H1 (cell line): ENCODE data around the gene PNRC1. TPM values are rescaled to one million over a fixed set of nuclear protein-coding genes. Genes with fewer than 3 reads are reported as not detected.

Experiments used
- CTCF ChIA-PET: fragments of 300-600 bp; sonication (Branson Sonifier 250); formaldehyde crosslinking; loops from one replicate; lab custom pipeline; 2021; ENCODE audit not compliant: partially characterized antibody; lab: Charles Lee
- POLR2A ChIA-PET: fragments of 300-600 bp; sonication (Branson Sonifier 250); formaldehyde crosslinking; loops from one replicate; lab custom pipeline; 2021; ENCODE audit warnings: inconsistent platforms; ENCODE audit not compliant: partially characterized antibody; lab: Charles Lee
- DNase-seq, 2 experiments: peaks; one replicate each; pipeline versions ENCODE4 v3.0.0 to v3.0.0-alpha.2; 2010 to 2022; ENCODE audit warnings: low spot score in 2 of 2, low read depth in 1 of 2, mixed read lengths in 1 of 2
- FAIRE-seq: peaks from 2 replicates; lab custom pipeline; 2011; peaks lifted over from hg19 to GRCh38; lab: Jason Lieb, UNC
- H2AFZ ChIP-seq: 2 replicates; pipeline ENCODE4 v1.8.1; 2012; ENCODE audit warnings: low read length, inconsistent platforms
- H2AK5ac ChIP-seq: 2 replicates; pipeline ENCODE4 v1.6.1; 2013; ENCODE audit warnings: low read depth, low read length
- H2BK120ac ChIP-seq: replicated peaks from 2 replicates; pipeline ENCODE3; 2013; ENCODE audit warnings: low read depth, low read length, inconsistent platforms
- H2BK12ac ChIP-seq: 2 replicates; pipeline ENCODE4 v1.6.1; 2013; ENCODE audit warnings: low read depth, low read length
- H2BK15ac ChIP-seq: 2 replicates; pipeline ENCODE4 v1.6.1; 2013; ENCODE audit warnings: low read length
- H2BK20ac ChIP-seq: 2 replicates; pipeline ENCODE4 v1.6.1; 2013; ENCODE audit warnings: low read length
- H2BK5ac ChIP-seq: 2 replicates; pipeline ENCODE4 v1.6.1; 2013; ENCODE audit warnings: low read depth, low read length
- H3K14ac ChIP-seq: 2 replicates; pipeline ENCODE4 v1.6.1; 2013; ENCODE audit warnings: inconsistent platforms; ENCODE audit not compliant: insufficient read length
- H3K18ac ChIP-seq: 2 replicates; pipeline ENCODE4 v1.6.1; 2013; ENCODE audit warnings: low read length; ENCODE audit errors: extremely low read depth
- H3K23ac ChIP-seq: 2 replicates; pipeline ENCODE4 v1.6.1; 2013; ENCODE audit warnings: inconsistent platforms; ENCODE audit not compliant: insufficient read length
- H3K23me2 ChIP-seq: 2 replicates; pipeline ENCODE4 v1.6.1; 2013; ENCODE audit warnings: low read depth, low read length
- H3K27ac ChIP-seq: 2 replicates; pipeline ENCODE4 v1.6.1; 2011; ENCODE audit warnings: low read depth, low read length, inconsistent platforms
- H3K27me3 ChIP-seq, 4 experiments: replicated peaks in 1 of 4; 1 replicate in 1 of 4; 2 replicates in 3 of 4; pipeline versions ENCODE4 v1.6.1 to v1.8.1; 2011 to 2013; ENCODE audit warnings: low read length in 3 of 4, mild to moderate bottlenecking in 3 of 4, inconsistent platforms in 2 of 4, mixed read lengths in 2 of 4, moderate library complexity in 1 of 4; ENCODE audit not compliant: control insufficient read depth in 3 of 4, insufficient read depth in 3 of 4; ENCODE audit errors: extremely low read depth in 1 of 4
- H3K36me3 ChIP-seq, 4 experiments: 2 replicates each; pipeline versions ENCODE4 v1.6.1 to v1.8.1; 2011 to 2013; ENCODE audit warnings: mild to moderate bottlenecking in 4 of 4, low read length in 3 of 4, moderate library complexity in 2 of 4, control low read depth in 1 of 4, inconsistent platforms in 1 of 4; ENCODE audit not compliant: insufficient read depth in 4 of 4, control insufficient read depth in 2 of 4
- H3K4ac ChIP-seq: replicated peaks from 2 replicates; pipeline ENCODE3; 2013; ENCODE audit warnings: low read length, low read depth, mixed read lengths, inconsistent platforms; ENCODE audit not compliant: insufficient read length
- H3K4me1 ChIP-seq, 4 experiments: replicated peaks in 1 of 4; 1 replicate in 1 of 4; 2 replicates in 3 of 4; pipeline versions ENCODE4 v1.6.1 to v1.8.1; 2011 to 2013; ENCODE audit warnings: low read length in 3 of 4, inconsistent platforms in 2 of 4, mixed read lengths in 1 of 4; ENCODE audit not compliant: insufficient read depth in 4 of 4, control insufficient read depth in 3 of 4
- H3K4me2 ChIP-seq, 2 experiments: 2 replicates each; pipeline versions ENCODE4 v1.6.1 to v1.8.1; 2011 to 2013; ENCODE audit warnings: low read depth in 2 of 2, low read length in 2 of 2, control low read depth in 1 of 2, inconsistent platforms in 1 of 2, mild to moderate bottlenecking in 1 of 2; ENCODE audit not compliant: insufficient read depth in 1 of 2
- H3K4me3 ChIP-seq, 4 experiments: fragments of 200-600, 300-600 bp in 1 of 4; sonication (generic), shearing (Covaris generic), sonication (Bioruptor Twin) in 1 of 4; 2 replicates each; pipeline versions ENCODE4 v1.5.1 to v1.8.1; 2011 to 2016; ENCODE audit warnings: low read length in 4 of 4, low read depth in 3 of 4, control low read depth in 2 of 4, inconsistent platforms in 2 of 4, mild to moderate bottlenecking in 2 of 4, mixed read lengths in 1 of 4, moderate library complexity in 1 of 4; ENCODE audit not compliant: insufficient read depth in 2 of 4; ENCODE audit errors: extremely low read depth in 1 of 4
- H3K56ac ChIP-seq: replicated peaks from 2 replicates; pipeline ENCODE3; 2013; ENCODE audit warnings: low read depth, mild to moderate bottlenecking, mixed read lengths, low read length, inconsistent platforms; ENCODE audit not compliant: insufficient read length
- H3K79me1 ChIP-seq: 2 replicates; pipeline ENCODE4 v1.6.1; 2013; ENCODE audit warnings: low read depth, low read length, control low read depth
- H3K79me2 ChIP-seq, 2 experiments: 2 replicates each; pipeline versions ENCODE4 v1.6.1 to v1.8.1; 2012 to 2013; ENCODE audit warnings: low read length in 2 of 2, mild to moderate bottlenecking in 2 of 2, inconsistent platforms in 1 of 2; ENCODE audit not compliant: insufficient read depth in 2 of 2, control insufficient read depth in 1 of 2
- H3K9ac ChIP-seq, 4 experiments: replicated peaks in 1 of 4; 1 replicate in 1 of 4; 2 replicates in 3 of 4; pipeline versions ENCODE4 v1.6.1 to v1.8.1; 2011 to 2013; ENCODE audit warnings: low read depth in 3 of 4, low read length in 3 of 4, control low read depth in 2 of 4, mild to moderate bottlenecking in 2 of 4, moderate library complexity in 2 of 4, inconsistent platforms in 1 of 4; ENCODE audit errors: extremely low read depth in 1 of 4
- H3K9me3 ChIP-seq, 2 experiments: 2 replicates each; pipeline versions ENCODE4 v1.6.1 to v1.8.1; 2012 to 2013; ENCODE audit warnings: mild to moderate bottlenecking in 2 of 2, moderate library complexity in 2 of 2, control low read depth in 1 of 2, inconsistent platforms in 1 of 2, low read depth in 1 of 2, low read length in 1 of 2, mixed read lengths in 1 of 2; ENCODE audit not compliant: insufficient read depth in 2 of 2
- H4K20me1 ChIP-seq, 2 experiments: replicated peaks in 1 of 2; 2 replicates each; pipeline versions ENCODE3 to v1.8.1; 2011 to 2013; ENCODE audit warnings: inconsistent platforms in 2 of 2, low read length in 2 of 2, mild to moderate bottlenecking in 1 of 2; ENCODE audit not compliant: insufficient read depth in 2 of 2, control insufficient read depth in 1 of 2
- H4K5ac ChIP-seq: 2 replicates; pipeline ENCODE4 v1.6.1; 2013; ENCODE audit warnings: low read length, low read depth, mixed read lengths, inconsistent platforms; ENCODE audit not compliant: insufficient read length
- H4K8ac ChIP-seq: 2 replicates; pipeline ENCODE4 v1.8.0; 2013; ENCODE audit warnings: mild to moderate bottlenecking, moderate library complexity, low read length, inconsistent platforms; ENCODE audit not compliant: insufficient read depth; ENCODE audit errors: extremely low read depth
- H4K91ac ChIP-seq: replicated peaks from 2 replicates; pipeline ENCODE3; 2013; ENCODE audit warnings: low read length, mixed read lengths, inconsistent platforms; ENCODE audit not compliant: insufficient read length
- BACH1 ChIP-seq: IDR thresholded peaks from 2 replicates; pipeline ENCODE4 v1.6.1; 2012; ENCODE audit warnings: low read length, improper control_type of control experiment
- CBX8 ChIP-seq: fragments of 300-800, 300-1000 bp; sonication (generic); IDR thresholded peaks from 2 replicates; pipeline ENCODE4 v1.7.1; 2016; ENCODE audit warnings: low read depth, low read length, borderline replicate concordance
- JUN ChIP-seq: IDR thresholded peaks from 2 replicates; pipeline ENCODE4 v1.6.1; 2011; ENCODE audit warnings: low read depth, mild to moderate bottlenecking, improper control_type of control experiment, low read length
- MAFK ChIP-seq: IDR thresholded peaks from 2 replicates; pipeline ENCODE4 v1.6.1; 2012; ENCODE audit warnings: low read depth, mild to moderate bottlenecking, improper control_type of control experiment, low read length
- PHF8 ChIP-seq: fragments of 200-600 bp; sonication (generic); conservative IDR thresholded peaks from 2 replicates; pipeline ENCODE4 v1.7.1; 2012; ENCODE audit warnings: low read depth, mild to moderate bottlenecking, inconsistent platforms, low read length, moderate library complexity
- POLR2A ChIP-seq, 2 experiments: IDR thresholded peaks; 1 replicate in 1 of 2; 2 replicates in 1 of 2; pipeline ENCODE4 v1.6.1; 2011; ENCODE audit warnings: low read depth in 2 of 2, low read length in 2 of 2, mild to moderate bottlenecking in 2 of 2; ENCODE audit errors: control extremely low read depth in 1 of 2
- POLR2AphosphoS5 ChIP-seq: IDR thresholded peaks from 2 replicates; pipeline ENCODE4 v1.6.1; 2011; ENCODE audit warnings: low read depth, low read length
- RAD21 ChIP-seq, 2 experiments: IDR thresholded peaks in 1 of 2; conservative IDR thresholded peaks in 1 of 2; 2 replicates each; pipeline ENCODE4 v1.6.1; 2011; ENCODE audit warnings: low read depth in 2 of 2, low read length in 2 of 2, improper control_type of control experiment in 1 of 2, inconsistent platforms in 1 of 2, mild to moderate bottlenecking in 1 of 2, moderate library complexity in 1 of 2
- RXRA ChIP-seq: IDR thresholded peaks from 2 replicates; pipeline ENCODE4 v1.6.1; 2011; ENCODE audit warnings: low read depth, mild to moderate bottlenecking, low read length, moderate library complexity; ENCODE audit not compliant: insufficient read depth
- SIRT6 ChIP-seq: IDR thresholded peaks from one replicate; pipeline ENCODE4 v1.7.1; 2012; ENCODE audit warnings: low read length, inconsistent platforms
- SP4 ChIP-seq: IDR thresholded peaks from 2 replicates; pipeline ENCODE4 v1.6.1; 2012; ENCODE audit warnings: low read length, inconsistent platforms
- SRF ChIP-seq: IDR thresholded peaks from 2 replicates; pipeline ENCODE4 v1.6.1; 2011; ENCODE audit warnings: mild to moderate bottlenecking, low read depth, low read length, moderate library complexity
- TCF12 ChIP-seq: IDR thresholded peaks from 2 replicates; pipeline ENCODE4 v1.6.1; 2011; ENCODE audit warnings: low read depth, mild to moderate bottlenecking, low read length
- WGBS, 2 experiments: shearing (Covaris generic) in 1 of 2; methylation state at CpG; one replicate each; pipeline versions ENCODE4 v1.1.6 to v1.1.7; 2013 to 2015; ENCODE audit warnings: low lambda C conversion rate in 2 of 2, mixed read lengths in 2 of 2, inconsistent platforms in 1 of 2, low coverage in 1 of 2, missing lambda C conversion rate in 1 of 2; ENCODE audit not compliant: insufficient replicate concordance in 2 of 2, insufficient coverage in 1 of 2, insufficient read length in 1 of 2; ENCODE audit errors: extremely low coverage in 1 of 2, missing lambda C conversion rate in 1 of 2; 5-methylcytosine and 5-hydroxymethylcytosine counted together
- polyA plus RNA-seq, 7 experiments: library from polyadenylated mRNA; depleted of rRNA in 3 of 7; stranded (reverse) in 5 of 7; unstranded in 2 of 7; fragments of >200 nt in 5 of 7; fragments of 200-250 nt in 2 of 7; gene quantifications; 1 replicate in 5 of 7; 2 replicates in 1 of 7; 4 replicates in 1 of 7; pipeline versions ENCODE4 v1.2.1 to v1.2.3, GENCODE V29; 2011 to 2013; ENCODE audit warnings: missing spikeins in 2 of 7, mixed read lengths in 2 of 7
- total RNA-seq: library from RNA; stranded (reverse); fragmentation: NEBNext Ultra II Directional; extraction: Animal tissue kit (Norgen Biotek cat#: 25700); gene quantifications from 2 replicates; pipeline ENCODE4 v1.2.1, GENCODE V29; 2021
- TF ChIP-seq, protein P1 (sequence below): IDR thresholded peaks from 2 replicates; pipeline ENCODE4 v1.6.1; 2012; ENCODE audit warnings: inconsistent platforms

PNRC1 gene
- total and polyA plus RNA-seq, 2 of the 8 experiments (the other 6 are each of a cell fraction or from before 2014, with no cell fraction given), result 6.3 to 48.5 TPM

DNA sequence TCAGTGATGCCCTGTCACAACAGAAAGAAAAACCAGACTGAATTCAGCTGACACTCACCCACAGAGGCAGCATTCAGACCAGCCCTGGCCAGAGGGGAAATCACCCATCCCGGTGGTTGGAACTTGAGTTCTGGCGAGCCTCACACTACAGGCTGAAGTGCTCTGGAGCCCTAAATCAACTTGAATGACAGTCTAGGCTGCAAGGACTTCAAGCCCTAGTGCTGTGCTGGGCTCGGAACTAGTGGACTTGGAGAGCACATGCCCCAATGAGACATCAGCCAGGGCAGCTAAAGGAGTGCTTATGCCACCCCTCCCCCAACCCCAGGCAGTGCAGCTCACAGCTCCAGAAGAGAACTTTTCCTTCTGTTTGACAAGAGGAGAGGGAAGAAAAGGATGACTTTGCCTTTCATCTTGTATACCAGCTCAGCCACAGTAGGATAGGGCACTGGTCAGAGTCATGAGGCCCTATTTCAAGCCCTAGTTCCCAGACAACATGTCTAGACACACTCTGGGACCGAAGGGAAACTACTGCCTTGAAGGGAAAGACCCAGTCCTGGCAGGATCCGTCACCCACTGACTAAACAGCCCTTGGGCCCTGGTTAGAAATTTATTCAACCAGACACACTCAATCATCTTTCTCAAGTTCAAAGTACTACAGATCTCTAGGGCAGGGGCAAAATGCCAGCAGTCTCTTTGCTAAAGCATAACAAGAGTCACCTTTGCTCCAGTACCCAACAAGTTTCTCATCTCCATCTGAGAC lies 43.2 kb upstream of the PNRC1 start:
- ChIA-PET CTCF (no interaction called here), POLR2A (no interaction called here)
- no peak overlapping the region for H3K4me3 ChIP-seq
- H3K23me2 ChIP-seq, result 0 out of 2 replicates have a peak, but pooled peaks cover 1% of the 10 kb centered on the region
- H2BK5ac ChIP-seq, result no peak overlapping the region
- no peak overlapping the region for H2BK20ac ChIP-seq
- no peak overlapping the region for H3K14ac ChIP-seq
- no peaks in the 10 kb centered on the region for H4K20me1 ChIP-seq
- H4K91ac ChIP-seq, result no peak overlapping the region
- H3K4me2 ChIP-seq, result no peak overlapping the region
- H3K27me3 ChIP-seq, result no peaks in the 10 kb centered on the region
- H3K23ac ChIP-seq, result no peak overlapping the region
- no peaks in the 10 kb centered on the region for H3K79me2 ChIP-seq
- WGBS, 2 experiments, result 89% methylated on average over 5 of the region's 5 CpGs; no CpG with 5 or more reads in 1 of the 2 experiments
- H2AK5ac ChIP-seq, result no peak overlapping the region
- H2AFZ ChIP-seq, result no peak overlapping the region
- no peak overlapping the region for H2BK15ac ChIP-seq
- no peak overlapping the region for H4K8ac ChIP-seq
- H2BK12ac ChIP-seq, result no peak overlapping the region
- peaks cover 2 to 11% (median 9%) of the 10 kb centered on the region in 4 experiments; a peak in 6 of 7 replicates for H3K4me1 ChIP-seq
- no peak for DNase-seq
- no peak overlapping the region for H3K4ac ChIP-seq
- no peak overlapping the region for H4K5ac ChIP-seq
- no peak overlapping the region for H2BK120ac ChIP-seq
- H3K27ac ChIP-seq, result no peak overlapping the region
- no peaks in the 10 kb centered on the region for H3K36me3 ChIP-seq
- H3K18ac ChIP-seq, result no peak overlapping the region
- H3K79me1 ChIP-seq, result no peaks in the 10 kb centered on the region
- no peak overlapping the region for H3K56ac ChIP-seq
- H3K9me3 ChIP-seq, result peaks cover 17% of the 10 kb centered on the region in 2 experiments
- no peak overlapping the region for H3K9ac ChIP-seq
- no peak for FAIRE-seq
- no peak for TF ChIP-seq MAFK
- TF ChIP-seq BACH1, result no peak
- no peak for TF ChIP-seq CBX8
- no peak for TF ChIP-seq SP4
- no peak for TF ChIP-seq POLR2A (IDR thresholded peaks at IDR 0.05; ENCODE audit: control extremely low read depth in 1 of 2, low read depth in 2 of 2, low read length in 2 of 2)
- no peak for TF ChIP-seq SIRT6
- TF ChIP-seq, protein P1, sequence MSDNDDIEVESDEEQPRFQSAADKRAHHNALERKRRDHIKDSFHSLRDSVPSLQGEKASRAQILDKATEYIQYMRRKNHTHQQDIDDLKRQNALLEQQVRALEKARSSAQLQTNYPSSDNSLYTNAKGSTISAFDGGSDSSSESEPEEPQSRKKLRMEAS, result no peak
- TF ChIP-seq RAD21 (IDR thresholded peaks at IDR 0.05 in 1 of 2, conservative IDR thresholded peaks at IDR 0.05 in 1 of 2; ENCODE audit: low read depth in 2 of 2, low read length in 2 of 2), result no peak
- TF ChIP-seq POLR2AphosphoS5, result no peak
- TF ChIP-seq JUN, result no peak
- no peak for TF ChIP-seq TCF12
- no peak for TF ChIP-seq RXRA
- TF ChIP-seq PHF8, result no peak
- TF ChIP-seq SRF, result no peak
